GM19452 (cell line): Measurements from ENCODE around the gene SLC25A19.
A peak's percentile ranks its signal among the peaks of the same experiment; 100 is the strongest.
"Not testable (repeated sequence)": the region's sequence is repeated elsewhere in the genome, so short reads cannot be mapped to it uniquely, and the experiment has no call there.

Experiments
- ATAC-seq: cut with Tn5 transposase; IDR thresholded peaks from one replicate; pipeline ENCODE4 v1.9.1; 2021; ENCODE audit not compliant: unreplicated experiment

SLC25A19 gene

DNA sequence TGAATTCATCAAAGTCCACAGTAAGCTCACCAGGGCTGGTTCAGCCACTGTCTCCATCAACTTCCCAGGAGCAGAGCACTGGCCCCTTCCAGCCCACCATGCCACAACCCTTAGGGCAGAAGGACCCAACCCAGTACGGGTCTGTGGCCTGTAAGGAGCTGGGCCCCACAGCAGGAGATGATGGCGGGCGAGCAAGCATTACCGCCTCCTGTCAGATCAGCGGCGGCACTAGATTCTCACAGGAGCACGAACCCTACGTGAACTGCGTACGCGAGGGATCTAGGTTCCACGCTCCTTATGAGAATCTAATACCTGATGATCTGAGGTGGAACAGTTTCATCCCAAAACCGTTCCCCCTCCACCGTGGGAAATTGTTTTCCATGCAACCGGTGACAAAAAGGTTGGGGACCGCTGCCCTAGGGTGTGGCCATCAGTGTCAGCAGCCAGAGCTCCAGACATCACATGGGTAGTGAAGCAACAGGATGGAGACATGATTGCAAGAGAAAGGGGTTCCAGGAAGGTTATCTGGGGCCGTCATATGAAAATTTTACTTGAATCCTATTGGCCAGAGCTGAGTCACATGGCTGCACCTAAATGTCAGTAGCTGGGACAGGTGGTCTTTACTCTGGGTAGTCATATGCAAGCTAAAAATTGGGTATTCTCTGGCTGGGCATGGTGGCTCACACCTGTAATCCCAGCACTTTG lies 12.4 kb upstream of the SLC25A19 start:
- no peak for ATAC-seq

DNA sequence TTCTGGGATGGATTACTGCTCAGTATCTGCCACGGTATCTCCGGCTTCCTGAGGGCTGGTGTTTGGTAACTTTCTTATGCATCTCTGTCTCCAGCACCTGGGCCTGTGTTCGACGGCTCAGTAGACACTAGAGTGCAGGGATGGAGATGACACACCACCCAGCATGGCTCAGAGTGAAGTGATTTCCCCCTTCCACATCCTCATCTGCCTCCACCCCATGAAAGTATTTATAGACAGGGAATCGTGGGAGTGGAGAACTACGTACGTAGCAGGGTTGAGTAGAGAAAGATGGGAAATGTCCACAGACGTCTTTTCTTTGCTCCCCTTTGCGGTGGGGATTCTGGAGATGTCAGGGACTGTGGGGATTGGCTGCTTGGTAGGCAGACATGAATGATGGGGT lies 11.8 kb upstream of the SLC25A19 start:
- no peak for ATAC-seq

DNA sequence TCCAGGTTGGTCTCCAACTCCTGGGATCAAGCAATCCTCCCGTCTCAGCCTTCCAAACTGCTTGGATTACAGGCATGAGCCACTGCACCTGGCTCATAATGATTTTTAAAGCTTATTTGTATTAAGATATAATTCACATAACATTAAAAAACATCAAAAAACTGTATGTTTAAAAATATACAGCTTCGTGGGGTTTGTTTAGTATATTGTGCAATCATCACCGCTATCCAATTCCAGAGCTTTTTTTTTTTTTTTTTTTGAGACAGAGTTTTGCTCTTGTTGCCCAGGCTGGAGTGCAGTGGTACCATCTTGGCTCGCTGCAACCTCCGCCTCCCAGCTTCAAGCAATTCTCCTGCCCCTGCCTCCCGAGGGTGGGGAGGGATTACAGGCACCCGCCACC lies 11.0 kb upstream of the SLC25A19 start:
- no peak for ATAC-seq

DNA sequence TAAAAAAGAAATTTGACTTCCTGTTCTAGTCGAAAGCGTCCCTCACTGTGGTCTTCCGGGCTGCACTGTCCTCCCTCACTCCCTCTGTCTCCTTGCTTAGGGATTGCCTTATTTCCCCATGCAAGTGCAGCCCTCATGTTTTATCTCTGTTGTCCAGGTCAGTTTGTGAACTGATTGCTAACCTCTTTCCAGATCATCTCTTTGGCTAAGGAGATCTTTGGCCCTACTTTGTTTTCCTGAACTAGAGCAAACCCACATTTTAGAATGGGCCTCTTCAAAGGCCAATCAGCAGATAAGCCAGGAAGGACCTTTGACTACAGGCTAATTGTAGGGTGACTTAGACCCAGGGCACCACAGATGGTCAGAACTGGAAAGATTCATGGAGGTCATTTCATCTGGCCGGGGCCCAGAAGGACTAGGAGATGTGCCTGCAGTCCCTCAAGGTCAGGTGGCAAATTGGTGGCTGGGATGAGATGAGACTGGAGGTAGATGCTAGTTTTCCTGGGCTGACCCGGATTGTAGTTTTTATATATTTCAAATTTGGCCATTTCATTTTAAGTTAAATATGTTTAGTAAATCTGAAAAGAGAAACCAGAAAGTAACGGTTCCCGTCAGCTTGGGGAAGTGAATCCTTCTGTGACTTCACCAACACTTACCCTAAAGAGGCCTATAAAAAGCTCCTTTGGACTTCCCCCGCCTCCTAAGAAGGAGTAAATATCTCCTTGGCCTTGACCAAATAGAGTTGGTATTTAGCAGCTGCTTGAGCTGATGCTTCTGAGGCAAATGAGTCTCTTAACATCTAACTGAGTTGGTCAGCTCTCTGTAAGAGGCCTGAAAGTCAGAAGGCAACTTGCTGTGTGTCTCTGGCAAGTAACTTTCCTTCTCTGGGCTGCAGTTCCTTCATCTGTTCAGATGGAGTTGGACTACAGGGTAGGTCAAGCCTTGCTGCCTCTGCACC lies 6.2 kb upstream of the SLC25A19 start:
- ATAC-seq = peak; percentile 56

DNA sequence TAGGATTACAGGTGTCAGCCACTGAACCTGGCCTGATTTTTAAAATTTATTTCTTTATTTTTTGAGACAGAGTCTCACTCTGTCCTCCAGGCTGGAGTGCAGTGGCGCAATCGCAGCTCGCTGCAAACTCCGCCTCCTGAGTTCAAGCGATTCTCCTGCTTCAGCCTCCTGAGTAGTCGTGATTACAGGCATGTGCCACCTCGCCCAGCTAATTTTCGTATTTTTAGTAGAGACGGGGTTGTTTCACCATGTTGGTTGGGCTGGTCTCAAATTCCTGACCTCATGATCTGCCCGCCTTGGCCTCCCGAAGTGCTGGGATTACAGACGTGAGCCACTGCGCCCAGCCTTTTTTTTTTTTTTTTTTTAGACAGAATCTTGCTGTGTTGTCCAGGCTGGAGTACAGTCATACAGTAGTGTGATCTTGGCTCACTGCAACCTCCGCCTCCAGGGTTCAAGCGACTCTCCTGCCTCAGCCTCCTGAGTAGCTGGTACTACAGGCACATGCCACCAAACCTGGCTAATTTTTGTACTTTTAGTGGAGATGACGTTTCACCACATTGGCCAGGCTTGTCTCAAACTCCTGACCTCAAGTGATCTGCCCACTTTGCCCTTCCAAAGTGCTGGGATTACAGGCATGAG lies 3.7 kb upstream of the SLC25A19 start:
- ATAC-seq = not testable (repeated sequence)

DNA sequence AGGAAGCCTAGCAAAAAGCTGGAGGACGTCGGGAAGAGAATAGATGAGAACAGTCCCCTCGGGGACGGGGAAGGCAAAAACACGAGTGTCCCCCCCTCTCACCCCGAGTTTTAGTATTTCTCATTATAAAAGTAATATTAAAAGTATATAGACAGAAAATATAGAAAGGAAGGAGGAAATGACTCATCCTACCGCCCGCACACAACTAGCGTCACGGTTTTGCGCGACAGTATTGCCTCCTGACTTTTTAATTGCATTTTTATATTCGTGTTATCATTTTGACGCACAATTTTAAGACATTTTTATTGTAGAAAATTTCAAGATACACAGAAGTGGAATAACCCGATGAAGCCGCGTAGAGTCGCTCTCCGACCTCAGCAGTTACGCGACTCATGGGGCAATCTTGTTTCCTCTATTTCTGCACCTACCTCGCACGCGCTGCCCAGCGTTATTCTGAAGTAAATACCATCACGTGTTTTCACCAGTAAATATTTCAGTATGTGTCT lies 652 bp upstream of the SLC25A19 start:
- ATAC-seq = peak; percentile 8

DNA sequence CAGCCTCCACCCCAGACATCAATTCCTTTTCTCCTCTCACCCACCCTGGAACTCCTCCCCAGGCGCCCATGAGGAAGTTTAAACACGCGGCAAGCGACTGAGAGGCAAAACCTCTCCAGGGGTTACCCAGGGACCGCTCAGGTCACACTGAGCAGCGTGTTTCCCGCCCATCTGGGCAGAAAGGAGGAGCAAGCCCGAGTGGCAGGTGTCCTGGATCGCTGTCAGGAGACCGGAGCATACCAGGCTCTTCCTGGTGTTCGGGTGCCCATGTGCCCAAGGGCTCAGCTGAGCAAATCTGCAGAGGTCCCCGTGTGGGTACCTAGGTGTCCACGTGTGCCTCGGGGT lies 491 bp downstream of the SLC25A19 start:
- peak; percentile 1 for ATAC-seq

DNA sequence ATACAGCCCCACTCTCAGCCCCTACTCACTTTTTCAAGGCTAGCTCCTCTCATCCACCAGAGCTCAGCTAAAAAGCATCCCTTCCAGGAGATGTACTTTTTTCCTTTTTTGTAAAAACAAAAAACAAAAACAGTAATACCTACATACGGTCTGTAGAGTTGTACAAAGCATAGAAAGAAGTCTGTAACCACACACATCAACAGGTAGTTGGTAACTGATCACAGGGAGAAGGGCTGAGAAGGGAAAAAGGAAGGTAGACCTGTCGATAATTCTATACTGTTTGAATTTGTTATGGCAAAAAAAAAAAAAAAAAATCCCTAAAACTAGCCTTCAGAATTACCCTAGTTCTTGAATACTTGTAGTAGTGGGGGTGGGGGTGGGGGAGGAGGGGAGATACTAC lies 874 bp downstream of the SLC25A19 start:
- ATAC-seq = no peak

DNA sequence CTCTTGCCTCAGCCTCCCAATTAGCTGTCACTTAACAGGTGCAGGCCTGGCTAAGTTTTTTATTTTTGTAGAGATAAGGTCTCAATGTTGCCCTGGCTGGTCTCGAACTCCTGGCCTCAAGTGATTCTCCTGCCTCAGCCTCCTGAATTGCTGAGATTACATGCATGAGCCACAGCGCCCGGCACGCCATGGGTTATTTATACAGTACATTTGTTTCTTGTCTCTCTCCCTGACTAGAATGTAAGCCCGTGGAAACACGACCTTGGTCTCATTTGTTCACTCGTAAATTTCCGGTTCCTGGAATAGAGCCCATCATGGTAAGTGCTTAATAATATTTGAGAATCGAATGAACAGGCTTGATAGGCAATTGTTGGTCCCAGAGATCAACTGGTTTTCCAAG lies 2.0 kb downstream of the SLC25A19 start:
- no peak for ATAC-seq

DNA sequence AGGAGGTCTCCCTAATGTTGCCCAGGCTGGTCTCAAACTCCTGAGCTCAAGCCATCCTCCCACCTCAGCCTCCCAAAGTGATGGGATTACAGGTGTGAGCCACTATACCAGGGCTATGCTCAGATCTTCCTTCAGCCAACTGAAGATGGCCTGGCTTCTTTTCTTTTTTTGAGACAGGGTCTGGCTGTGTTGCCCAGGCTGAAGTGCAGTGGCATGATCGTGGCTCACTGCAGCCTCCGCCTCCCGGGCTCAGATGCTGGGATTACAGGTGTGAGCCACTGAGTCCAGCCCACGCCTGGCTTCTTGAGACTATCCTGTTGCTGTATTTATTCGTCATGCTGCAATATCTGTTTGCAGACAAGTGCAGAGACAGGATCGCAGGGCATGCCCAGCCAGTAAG lies 4.1 kb downstream of the SLC25A19 start:
- ATAC-seq = no peak

DNA sequence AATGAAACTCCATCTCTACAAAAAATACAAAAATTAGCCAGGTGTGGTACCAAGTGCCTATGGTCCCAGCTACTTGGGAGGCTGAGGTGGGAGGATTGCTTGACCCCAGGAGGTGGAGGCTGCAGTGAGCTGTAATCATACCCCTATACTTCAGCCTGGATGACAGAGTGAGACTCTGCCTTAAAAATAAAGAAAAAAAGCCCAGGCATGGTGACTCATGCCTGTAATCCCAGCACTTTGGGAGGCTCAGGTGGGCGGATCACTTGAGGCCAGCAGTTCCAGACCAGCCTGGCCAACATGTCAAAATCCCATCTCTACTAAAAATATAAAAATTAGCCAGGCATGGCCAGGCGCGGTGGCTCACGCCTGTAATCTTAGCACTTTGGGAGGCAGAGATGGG lies 9.0 kb downstream of the SLC25A19 start:
- not testable (repeated sequence) for ATAC-seq

DNA sequence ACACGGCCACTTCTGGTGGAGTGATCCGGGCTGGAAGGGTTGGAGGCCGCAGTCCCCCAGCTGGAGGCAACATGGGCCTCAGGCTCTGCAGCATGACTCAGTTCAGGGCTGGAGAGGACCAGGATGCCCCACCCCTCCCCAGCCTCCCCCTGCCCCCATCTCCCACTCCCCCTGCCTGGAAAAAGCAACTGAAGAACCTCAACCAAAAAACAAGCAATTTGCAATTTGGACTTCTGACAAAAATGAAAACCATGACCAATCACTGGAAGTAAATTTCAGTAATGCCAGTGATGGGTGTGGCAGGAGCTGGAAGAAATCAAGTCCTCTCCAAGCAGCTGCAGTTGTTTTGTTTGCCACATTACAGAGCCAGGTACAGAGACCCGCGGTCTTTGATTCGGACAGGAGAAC lies 11.6 kb downstream of the SLC25A19 start:
- no peak for ATAC-seq

DNA sequence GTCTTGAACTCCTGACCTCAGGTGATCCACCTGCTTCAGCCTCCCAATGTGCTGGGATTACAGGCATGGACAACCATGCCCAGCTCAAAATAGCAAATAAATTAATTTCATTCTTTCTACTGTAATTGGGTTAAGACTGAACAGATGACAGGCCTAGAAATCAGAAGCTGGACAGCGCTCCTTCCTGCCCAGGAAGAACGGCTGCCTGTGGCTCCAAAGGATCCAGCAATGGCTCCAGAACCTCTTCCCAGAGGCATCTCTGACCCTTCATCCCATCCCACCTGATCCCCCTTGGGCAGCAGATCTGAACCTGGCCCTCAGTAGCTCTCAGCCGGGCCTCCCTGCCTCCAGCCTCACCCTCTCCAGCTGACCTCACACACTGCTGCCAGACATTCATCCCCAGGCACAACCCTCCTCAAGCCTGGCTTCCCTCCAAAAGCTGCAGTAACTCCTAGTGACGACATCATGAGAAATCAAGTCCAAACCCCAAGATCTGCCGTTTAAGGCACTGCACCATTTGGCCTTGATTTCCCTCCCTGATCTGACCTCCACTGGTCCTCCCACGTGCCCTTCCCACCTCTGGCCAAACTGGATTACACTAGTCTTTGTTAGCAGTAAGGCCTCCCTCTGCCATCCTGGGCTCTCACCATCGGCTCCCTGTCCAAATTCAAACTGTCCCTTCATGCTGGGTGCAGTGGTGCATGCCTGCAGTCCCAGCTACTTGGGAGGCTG lies 15.1 kb downstream of the SLC25A19 start:
- ATAC-seq = no peak

DNA sequence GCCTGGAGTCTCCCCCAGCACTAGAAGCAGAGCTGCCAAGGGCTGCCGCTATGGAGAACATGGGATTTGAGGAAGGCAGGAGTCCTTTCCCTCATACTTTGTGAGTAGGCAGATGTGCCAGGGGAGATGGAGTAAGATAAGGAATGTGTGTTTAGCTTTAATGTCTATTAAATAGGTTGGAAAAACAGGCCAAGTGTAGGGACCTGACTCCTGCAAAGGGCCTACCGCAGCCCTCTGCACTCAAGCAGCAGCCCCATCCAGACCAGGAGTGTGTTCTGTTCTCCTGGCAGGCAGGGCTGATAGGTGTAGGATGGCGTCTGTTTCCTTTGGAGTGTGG lies 16.4 kb downstream of the SLC25A19 start:
- ATAC-seq = no peak

DNA sequence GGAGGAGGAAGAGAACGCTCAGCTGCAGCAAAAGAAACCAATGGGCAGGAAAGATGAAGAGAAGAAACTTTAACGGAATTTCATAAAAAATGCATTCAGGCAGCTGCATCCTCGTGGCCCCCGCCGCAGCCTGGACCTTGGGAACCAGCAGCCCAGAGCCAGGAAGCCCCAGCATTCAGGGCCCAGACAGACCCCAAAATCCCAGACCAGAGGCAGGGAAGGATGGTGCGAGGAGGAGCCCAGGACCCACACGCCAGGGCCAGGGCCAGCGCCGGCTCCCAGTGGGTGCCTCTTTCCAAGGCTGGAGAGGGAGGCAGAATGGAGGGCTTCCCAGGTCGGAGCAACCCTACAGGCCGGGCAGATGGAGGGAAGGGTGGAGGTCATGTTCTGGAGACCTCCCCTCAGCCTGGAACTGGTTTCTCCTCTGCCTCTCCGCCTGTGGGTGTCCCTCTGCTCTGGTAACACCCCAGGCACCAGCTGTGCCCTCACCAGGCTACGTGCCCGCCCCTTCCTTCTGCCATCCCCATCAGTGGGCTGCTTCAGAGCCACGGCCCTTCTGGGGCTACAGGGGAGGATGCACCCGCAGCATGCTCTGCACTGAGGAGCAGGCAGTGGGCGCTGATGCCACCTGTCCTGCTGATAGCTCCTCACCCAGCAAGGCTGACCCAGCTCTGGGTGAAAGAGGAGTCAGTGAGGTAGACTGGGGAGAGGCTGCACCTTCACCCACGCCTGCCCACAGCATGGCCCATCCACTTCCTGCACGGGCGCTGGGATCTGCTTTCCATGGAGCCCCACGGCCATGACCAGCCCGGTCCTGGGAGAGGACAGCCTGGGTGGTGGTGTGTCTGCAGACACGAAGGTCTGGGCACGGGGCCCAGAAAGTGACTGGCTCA lies 17.0 kb downstream of the SLC25A19 start:
- ATAC-seq = no peak

DNA sequence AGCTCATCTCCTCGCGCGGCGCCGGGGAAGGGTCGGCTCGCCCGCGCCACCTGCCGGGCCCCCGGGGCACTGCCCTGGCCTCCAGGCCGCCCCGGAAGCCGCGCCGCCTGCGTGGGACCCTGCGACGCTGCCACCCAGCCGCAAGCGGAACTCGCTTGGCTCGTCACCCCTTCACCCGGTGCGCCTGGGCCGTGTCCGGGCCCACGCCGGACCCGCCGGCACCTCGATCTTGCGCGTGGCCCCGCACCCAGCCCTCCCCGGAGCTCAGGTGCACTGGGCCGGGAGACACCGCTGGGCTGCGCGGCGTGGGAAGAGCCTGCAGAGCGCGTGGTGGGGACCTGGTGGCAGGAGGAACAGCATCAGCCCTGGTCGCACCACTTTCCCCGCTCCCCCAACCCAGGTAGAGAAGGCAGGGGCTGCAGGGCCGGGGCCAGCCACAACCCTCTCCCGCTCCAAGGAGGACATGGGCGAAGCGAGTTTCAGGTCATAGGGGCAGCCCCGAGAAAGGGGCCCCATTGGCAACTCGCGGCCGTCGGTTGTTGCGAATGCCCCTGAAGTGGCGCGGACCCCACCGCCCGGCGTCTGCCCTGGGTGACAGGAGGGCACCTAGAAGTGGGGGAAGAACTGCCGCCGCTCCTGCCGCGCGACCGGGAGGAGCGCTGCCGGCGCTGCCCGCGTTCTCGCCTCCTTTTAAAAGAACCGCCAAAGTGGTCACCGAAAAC lies 17.8 kb downstream of the SLC25A19 start:
- ATAC-seq = peak; percentile 73

DNA sequence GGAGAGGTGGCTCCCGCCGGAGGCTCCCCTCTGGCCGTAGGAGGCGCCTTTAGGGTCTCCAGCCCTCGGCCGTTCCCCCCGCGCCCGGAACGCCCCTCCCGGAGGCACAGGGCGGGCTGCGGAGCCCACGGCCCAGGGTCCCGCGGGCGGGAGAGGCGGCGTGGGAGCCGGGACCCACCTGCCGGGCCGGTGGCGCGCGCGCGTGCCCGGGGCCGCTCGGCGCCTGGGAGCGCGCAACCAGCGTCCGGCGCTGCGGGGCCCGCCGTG lies 18.3 kb downstream of the SLC25A19 start, which contains the start of gene MIF4GD:
TSS of gene MIF4GD (minus strand) at position 266 of the 267 bp plus-strand sequence. CDS start 1,036 bp downstream, outside the sequence.
- ATAC-seq = peak; percentile 11

DNA sequence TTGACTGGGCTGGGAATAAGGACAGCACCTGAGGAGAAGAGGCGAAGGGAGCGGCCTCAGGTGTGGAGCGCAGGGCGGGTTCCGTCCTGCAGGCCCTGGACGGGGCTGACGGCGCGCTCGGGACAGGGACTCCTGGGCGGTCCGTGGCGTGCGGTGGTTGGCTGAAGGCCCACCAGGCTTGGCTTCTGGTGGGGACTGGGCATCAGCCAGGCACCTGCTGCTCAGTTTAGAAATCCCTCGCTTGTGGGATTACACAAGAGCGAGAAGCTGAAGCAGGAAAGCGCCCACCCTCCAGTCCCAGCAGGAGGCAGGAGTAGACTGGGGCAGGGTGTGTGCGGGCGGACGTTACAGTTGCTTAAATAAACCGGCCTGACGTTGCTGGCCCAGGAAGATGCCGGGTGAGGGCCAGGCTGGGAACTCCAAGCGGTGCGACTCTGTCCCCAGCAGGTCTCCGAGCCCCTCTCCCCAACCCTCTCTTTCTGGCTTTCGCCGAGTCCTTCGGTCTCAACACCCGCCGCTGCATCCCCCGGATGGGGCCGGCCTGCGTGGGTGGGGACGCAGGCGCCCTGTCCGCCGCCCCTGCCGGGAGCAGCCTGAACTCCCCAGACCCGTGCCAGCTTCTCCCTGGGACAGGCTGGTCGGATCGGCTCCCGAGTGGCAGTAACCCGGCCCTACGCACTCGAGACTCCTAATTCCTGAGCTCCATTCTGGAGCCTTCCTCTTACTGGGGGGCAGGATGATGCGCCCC lies 18.8 kb downstream of the SLC25A19 start:
- peak; percentile 30 for ATAC-seq

DNA sequence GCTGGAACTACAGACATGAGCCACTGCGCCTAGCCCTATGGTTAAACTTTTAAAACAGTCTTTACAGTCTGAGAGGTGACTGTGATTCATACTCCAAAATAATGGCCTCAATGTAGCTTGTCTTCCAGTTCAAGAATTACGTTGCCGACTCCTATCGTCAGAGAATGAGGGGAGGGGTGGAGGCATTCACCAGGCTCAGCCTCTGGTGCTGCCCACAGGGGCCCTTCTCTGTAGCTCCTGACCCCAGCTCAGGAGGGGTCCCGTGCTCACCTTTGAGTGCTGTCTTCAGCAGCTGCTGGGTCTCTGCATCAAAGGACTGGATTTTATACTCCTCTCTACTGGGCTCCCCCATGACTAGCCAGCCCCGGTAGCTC lies 19.4 kb downstream of the SLC25A19 start:
- no peak for ATAC-seq
